DOHH2 (cell line): ENCODE data around the gene TNPO1.

ENCODE experiments used
- CTCF ChIP-seq: fragments of 200-600 bp; sonication (generic); IDR thresholded peaks from one replicate; pipeline ENCODE4 v1.5.1; 2014; ENCODE audit warnings: antibody characterized with exemption, mild to moderate bottlenecking, low read depth, low read length; ENCODE audit not compliant: poor library complexity, severe bottlenecking
- EZH2phosphoT487 ChIP-seq: fragments of 200-600 bp; sonication (generic); IDR thresholded peaks from 2 replicates; pipeline ENCODE4 v1.6.1; 2017; ENCODE audit warnings: borderline replicate concordance, mild to moderate bottlenecking, antibody characterized with exemption, low read length, moderate library complexity, mixed read lengths

GRCh38 chr5:72831685-72832084, 15.2 kb downstream of the TNPO1 start:
- TF ChIP-seq CTCF, result no peak
- TF ChIP-seq EZH2phosphoT487, result no peak
